Activated naive CD4-positive, alpha-beta T cell treated with anti-CD3 and anti-CD28 coated beads, Interleukin-2, amount 50 U/mL, for 24 hours (primary cell): Measurements from ENCODE around the gene BANP.
"Not testable (repeated sequence)": the region's sequence is repeated elsewhere in the genome, so short reads cannot be mapped to it uniquely, and the experiment has no call there.

ENCODE experiments used
- H3K27ac Mint-ChIP-seq: one replicate; pipeline ENCODE4 v1.8.0; 2021; ENCODE audit warnings: mild to moderate bottlenecking, mixed read lengths
- H3K27me3 Mint-ChIP-seq: one replicate; pipeline ENCODE4 v1.8.0; 2021; ENCODE audit warnings: mixed read lengths
- H3K36me3 Mint-ChIP-seq: one replicate; pipeline ENCODE4 v1.8.0; 2021; ENCODE audit warnings: mixed read lengths
- H3K4me1 Mint-ChIP-seq: one replicate; pipeline ENCODE4 v1.8.0; 2021; ENCODE audit warnings: mixed read lengths
- H3K4me3 Mint-ChIP-seq: one replicate; pipeline ENCODE4 v1.8.0; 2021; ENCODE audit warnings: mild to moderate bottlenecking, mixed read lengths
- H3K9me3 Mint-ChIP-seq: one replicate; pipeline ENCODE4 v1.8.0; 2021; ENCODE audit warnings: mixed read lengths

Gene BANP

DNA sequence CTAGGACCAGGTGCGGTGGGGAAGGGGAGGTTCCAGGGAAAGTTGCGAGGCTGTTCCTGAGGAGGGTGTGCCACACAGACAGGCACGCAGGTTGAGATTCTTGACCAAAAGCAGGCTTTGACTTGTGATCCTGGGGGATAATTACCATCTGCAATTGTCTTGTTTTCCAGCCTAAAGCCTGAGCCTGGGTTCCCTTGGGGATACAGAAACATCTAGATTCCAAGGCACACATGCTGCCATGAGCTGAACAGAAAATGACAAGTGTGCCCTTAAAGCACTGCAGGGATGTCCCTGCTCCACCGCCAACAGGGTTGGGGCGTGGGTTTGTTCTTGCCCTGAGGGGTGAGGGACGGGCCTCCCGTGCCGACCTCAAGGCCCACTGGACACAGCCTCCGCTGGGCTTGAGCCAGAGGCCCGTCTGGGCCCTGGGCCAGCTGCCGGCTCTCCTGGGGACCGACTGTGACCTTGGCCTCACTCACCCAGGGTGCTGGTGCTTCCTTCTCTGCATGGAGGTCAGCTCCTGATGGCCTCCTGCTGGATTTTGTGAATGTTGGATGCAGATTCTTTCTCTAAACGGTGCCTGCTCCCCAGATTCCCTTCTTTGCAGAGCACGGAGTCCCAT, 28.9 kb upstream of the BANP start:
- no peaks in the 10 kb centered on the region for H3K36me3 Mint-ChIP-seq
- peaks cover 12% of the 10 kb centered on the region for H3K4me1 Mint-ChIP-seq
- no peak overlapping the region for H3K27ac Mint-ChIP-seq
- no peak overlapping the region for H3K4me3 Mint-ChIP-seq
- no peaks in the 10 kb centered on the region for H3K27me3 Mint-ChIP-seq
- H3K9me3 Mint-ChIP-seq = no peaks in the 10 kb centered on the region

DNA sequence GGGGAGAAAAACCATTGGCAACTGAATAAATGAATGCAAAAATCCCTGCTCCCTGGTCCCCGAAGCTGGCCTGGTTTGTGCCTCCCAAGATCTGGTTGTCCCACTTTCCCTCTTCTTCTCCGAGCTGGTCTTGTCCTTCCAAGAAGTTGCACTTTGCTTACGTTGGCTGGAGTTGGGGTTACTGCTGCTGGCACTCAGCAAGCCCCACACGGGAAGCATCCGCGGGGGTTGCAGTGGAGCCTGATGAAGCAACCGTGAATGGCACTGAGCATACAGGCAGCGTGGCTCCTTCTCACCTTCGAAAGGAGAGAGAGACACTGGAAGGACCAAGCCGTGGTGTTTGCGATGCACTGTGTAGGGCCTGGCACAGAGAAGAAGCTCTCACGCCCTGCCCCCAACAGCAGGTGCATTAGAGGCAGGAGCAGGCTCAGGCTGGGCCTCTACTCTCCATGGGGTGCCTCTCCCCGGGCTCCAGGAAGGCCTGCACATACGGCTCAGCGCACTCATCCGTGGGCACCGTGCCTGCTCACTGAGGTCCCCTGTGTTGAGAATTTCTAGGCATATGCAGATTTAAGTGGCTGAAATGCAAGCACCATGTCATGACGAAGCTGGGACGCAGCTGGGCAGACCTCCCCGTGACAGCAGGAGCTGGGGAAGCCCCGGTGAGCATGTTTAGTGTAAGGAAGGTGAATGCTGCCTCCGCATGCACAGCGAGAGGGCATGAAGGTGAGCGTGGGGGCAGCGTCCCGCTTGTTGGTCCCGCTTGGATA, 27.0 kb upstream of the BANP start:
- no peaks in the 10 kb centered on the region for H3K36me3 Mint-ChIP-seq
- H3K27ac Mint-ChIP-seq = no peak overlapping the region
- H3K27me3 Mint-ChIP-seq = no peaks in the 10 kb centered on the region
- H3K4me1 Mint-ChIP-seq = peaks cover 8% of the 10 kb centered on the region
- no peak overlapping the region for H3K4me3 Mint-ChIP-seq
- H3K9me3 Mint-ChIP-seq = no peaks in the 10 kb centered on the region

- no peaks in the 10 kb centered on the region for H3K36me3 Mint-ChIP-seq
- no peak overlapping the region for H3K4me3 Mint-ChIP-seq
- no peaks in the 10 kb centered on the region for H3K9me3 Mint-ChIP-seq
- no peaks in the 10 kb centered on the region for H3K27me3 Mint-ChIP-seq
- H3K4me1 Mint-ChIP-seq = peaks cover 8% of the 10 kb centered on the region
- H3K27ac Mint-ChIP-seq = no peak overlapping the region
Observed at GRCh38 chr16:87924811-87925670, 26.2 kb upstream of the BANP start.

DNA sequence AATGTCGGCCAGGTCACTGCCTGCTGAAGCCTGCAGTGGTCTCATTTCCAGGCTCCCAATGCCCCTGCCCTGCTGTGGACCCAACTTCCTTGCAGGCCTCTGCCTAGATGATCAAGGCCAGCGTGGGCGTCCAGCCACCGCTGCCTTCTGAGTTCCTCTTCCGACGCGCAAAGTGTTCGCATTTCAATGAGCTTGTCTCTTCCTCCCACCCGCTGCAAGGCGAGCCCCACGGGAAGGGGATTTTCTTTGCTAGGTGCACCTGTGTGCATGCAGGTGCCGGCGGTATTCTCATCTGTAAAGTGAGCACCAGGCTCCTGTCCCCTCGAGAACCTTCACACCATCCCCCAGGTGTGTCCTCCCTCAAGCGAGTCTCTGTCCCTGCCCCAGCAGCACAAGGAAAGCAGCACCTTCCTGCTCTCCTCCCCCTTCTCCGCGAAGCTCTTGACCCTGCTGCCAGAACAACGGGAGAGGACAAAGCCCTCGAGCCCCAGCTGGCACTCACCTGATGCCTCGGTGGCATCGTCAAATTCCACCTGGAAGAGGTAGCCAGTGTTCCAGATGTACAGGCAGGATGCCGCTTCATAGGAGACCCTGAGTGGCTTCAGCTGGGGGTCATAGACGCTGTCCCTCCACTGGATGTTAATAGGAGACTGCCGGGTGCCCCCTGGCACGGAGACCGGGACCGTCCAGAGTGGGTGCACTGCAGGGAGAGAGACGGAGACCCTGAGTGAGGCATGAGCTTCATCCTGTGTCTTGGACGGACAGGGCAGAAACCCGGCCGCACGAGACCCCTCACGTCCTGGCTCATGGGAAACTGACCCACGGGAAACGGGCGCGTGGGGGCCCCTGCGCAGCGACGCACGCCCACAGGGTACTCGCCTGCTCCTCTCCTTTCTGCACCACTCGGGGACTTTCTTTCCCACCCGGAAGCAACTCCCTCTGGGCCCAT, 24.7 kb upstream of the BANP start:
- Mint-ChIP-seq H3K4me1 (peaks cover 8% of the 10 kb centered on the region), H3K27ac (no peak overlapping the region), H3K9me3 (no peaks in the 10 kb centered on the region), H3K4me3 (peak overlapping the region; percentile 76), H3K27me3 (no peaks in the 10 kb centered on the region), H3K36me3 (no peaks in the 10 kb centered on the region)

- H3K27me3 Mint-ChIP-seq = no peaks in the 10 kb centered on the region
- H3K4me3 Mint-ChIP-seq = no peak overlapping the region
- no peaks in the 10 kb centered on the region for H3K36me3 Mint-ChIP-seq
- H3K4me1 Mint-ChIP-seq = peaks cover 8% of the 10 kb centered on the region
- no peak overlapping the region for H3K27ac Mint-ChIP-seq
- no peaks in the 10 kb centered on the region for H3K9me3 Mint-ChIP-seq
Observed at GRCh38 chr16:87927195-87927562, 24.1 kb upstream of the BANP start.

- H3K4me1 Mint-ChIP-seq = peaks cover 8% of the 10 kb centered on the region
- H3K27ac Mint-ChIP-seq = no peak overlapping the region
- no peaks in the 10 kb centered on the region for H3K36me3 Mint-ChIP-seq
- H3K27me3 Mint-ChIP-seq = no peaks in the 10 kb centered on the region
- H3K9me3 Mint-ChIP-seq = no peaks in the 10 kb centered on the region
- H3K4me3 Mint-ChIP-seq = no peak overlapping the region
Observed at GRCh38 chr16:87929986-87930385, 21.2 kb upstream of the BANP start.

GRCh38 chr16:87930456-87930855, 20.8 kb upstream of the BANP start:
- H3K36me3 Mint-ChIP-seq = no peaks in the 10 kb centered on the region
- H3K4me1 Mint-ChIP-seq = peaks cover 8% of the 10 kb centered on the region
- no peak overlapping the region for H3K27ac Mint-ChIP-seq
- H3K9me3 Mint-ChIP-seq = no peaks in the 10 kb centered on the region
- H3K27me3 Mint-ChIP-seq = no peaks in the 10 kb centered on the region
- H3K4me3 Mint-ChIP-seq = no peak overlapping the region

DNA sequence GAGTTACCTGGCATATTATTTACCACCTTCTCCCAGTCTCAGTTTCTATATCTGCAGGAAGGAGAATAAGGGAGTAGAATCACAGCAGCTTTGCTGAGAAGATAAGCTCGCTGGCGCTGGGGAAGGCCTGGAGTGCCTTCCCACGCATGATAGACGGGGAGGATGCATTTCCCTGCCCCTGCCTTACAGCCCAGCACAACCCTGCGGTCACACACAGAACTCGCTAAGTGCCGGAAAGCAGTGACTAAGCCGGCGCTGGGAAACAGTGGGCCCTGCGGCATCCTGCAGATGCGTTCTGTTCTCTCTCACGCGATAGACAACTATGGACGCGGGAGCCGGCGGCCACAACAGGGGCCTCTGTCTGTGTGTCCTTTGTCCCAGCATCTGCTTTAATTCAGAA, 19.7 kb upstream of the BANP start:
- H3K27ac Mint-ChIP-seq = no peak overlapping the region
- no peaks in the 10 kb centered on the region for H3K27me3 Mint-ChIP-seq
- H3K9me3 Mint-ChIP-seq = no peaks in the 10 kb centered on the region
- no peak overlapping the region for H3K4me3 Mint-ChIP-seq
- H3K36me3 Mint-ChIP-seq = no peaks in the 10 kb centered on the region
- H3K4me1 Mint-ChIP-seq = peaks cover 3% of the 10 kb centered on the region

- not testable (repeated sequence) for H3K9me3 Mint-ChIP-seq, H3K4me1 Mint-ChIP-seq, H3K27me3 Mint-ChIP-seq, H3K27ac Mint-ChIP-seq, H3K4me3 Mint-ChIP-seq, H3K36me3 Mint-ChIP-seq
Observed at GRCh38 chr16:87932475-87933139, 18.6 kb upstream of the BANP start.

GRCh38 chr16:87933140-87933495, 18.1 kb upstream of the BANP start:
- Mint-ChIP-seq H3K4me1 (no peaks in the 10 kb centered on the region), H3K4me3 (no peak overlapping the region), H3K36me3 (no peaks in the 10 kb centered on the region), H3K27me3 (no peaks in the 10 kb centered on the region), H3K27ac (no peak overlapping the region), H3K9me3 (no peaks in the 10 kb centered on the region)

DNA sequence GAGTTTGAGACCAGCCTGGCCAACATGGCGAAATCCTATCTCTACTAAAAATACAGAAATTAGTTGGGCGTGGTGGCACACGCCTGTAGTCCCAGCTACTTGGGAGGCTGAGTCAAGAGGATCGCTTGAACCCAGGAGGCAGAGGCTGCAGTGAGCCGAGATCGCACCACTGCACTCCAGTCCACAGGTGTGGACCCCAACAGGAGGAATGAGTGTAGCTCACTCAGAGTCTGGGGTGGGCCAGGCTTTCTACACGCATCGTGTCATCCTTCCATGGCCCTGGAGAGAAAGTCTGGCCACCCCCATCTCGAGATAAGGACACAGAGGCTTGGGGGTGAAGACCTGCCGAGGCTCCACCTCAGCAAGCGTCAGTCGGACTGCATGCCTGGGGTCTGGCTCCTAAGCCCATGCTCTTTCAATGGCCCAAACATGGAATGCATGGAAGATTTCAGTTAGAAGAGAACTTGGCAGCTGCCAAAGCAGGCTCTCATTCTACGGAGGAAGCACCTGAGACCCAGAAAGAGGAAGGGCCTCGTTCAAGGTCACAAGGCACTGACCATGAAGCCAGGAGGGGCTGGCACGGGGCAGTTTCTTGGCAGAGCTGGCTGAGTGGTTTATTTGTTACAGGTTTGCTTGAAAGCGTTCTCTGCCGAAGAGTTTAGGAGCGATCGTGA, 16.3 kb upstream of the BANP start:
- not testable (repeated sequence) for H3K36me3 Mint-ChIP-seq, H3K4me3 Mint-ChIP-seq, H3K4me1 Mint-ChIP-seq, H3K27me3 Mint-ChIP-seq, H3K27ac Mint-ChIP-seq, H3K9me3 Mint-ChIP-seq

- H3K4me3 Mint-ChIP-seq, H3K9me3 Mint-ChIP-seq, H3K27ac Mint-ChIP-seq, H3K36me3 Mint-ChIP-seq, H3K27me3 Mint-ChIP-seq, H3K4me1 Mint-ChIP-seq: not testable (repeated sequence)
Observed at GRCh38 chr16:87936016-87936374, 15.2 kb upstream of the BANP start.

- no peaks in the 10 kb centered on the region for H3K9me3 Mint-ChIP-seq
- H3K27me3 Mint-ChIP-seq = no peaks in the 10 kb centered on the region
- peaks cover 5% of the 10 kb centered on the region for H3K4me1 Mint-ChIP-seq
- H3K27ac Mint-ChIP-seq = no peak within 1 kb of the TSS
- H3K4me3 Mint-ChIP-seq = no peak within 1 kb of the TSS
- no peaks in the 10 kb centered on the region for H3K36me3 Mint-ChIP-seq
Observed at GRCh38 chr16:87936375-87937230, 14.6 kb upstream of the BANP start, which contains the start of gene CA5A. Gene CA5A, minus strand, starts transcription at chr16:87936529. Its CDS starts 79 bp downstream, at chr16:87936450.

DNA sequence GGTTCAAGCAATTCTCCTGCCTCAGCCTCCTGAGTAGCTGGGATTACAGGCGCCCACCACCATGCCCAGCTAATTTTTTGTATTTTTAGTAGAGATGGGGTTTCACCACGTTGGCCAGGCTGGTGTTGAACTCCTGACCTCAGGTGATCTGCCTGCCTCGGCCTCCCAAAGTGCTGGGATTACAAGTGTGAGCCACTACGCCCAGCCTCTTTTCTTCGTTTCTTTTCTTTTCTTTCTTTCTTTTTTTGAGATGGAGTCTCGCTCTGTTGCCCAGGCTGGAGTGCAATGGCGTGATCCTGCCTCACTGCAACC, 14.0 kb upstream of the BANP start:
- not testable (repeated sequence) for H3K27ac Mint-ChIP-seq, H3K4me3 Mint-ChIP-seq, H3K4me1 Mint-ChIP-seq, H3K36me3 Mint-ChIP-seq, H3K9me3 Mint-ChIP-seq, H3K27me3 Mint-ChIP-seq
